ENCODE results near the gene NUP37.

Gene NUP37

DNA sequence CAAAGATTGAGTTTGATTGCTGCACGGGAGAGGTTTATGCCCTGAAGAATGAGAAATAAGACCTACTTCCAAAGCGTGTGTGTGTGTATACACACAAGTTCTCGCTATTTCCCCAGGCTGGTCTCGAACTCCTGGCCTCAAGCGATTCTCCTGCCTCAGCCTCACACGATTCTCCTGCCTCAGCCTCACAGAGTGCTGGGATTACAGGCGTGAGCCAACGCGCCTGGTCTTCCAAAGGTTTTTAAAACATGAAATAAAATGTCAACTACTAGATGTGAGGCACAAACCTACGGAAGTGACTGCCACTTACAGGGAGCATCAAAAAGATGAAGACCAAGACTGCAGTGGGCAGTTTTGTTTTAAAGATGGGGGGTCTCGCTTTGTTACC lies 57.5 kb downstream of the NUP37 start:
- H3K36me3 Mint-ChIP-seq (ENCODE audit: low read depth): peaks cover 29% of the 10 kb centered on the region
- peaks cover 41% of the 10 kb centered on the region for H3K4me1 Mint-ChIP-seq (ENCODE audit: low read depth)
- H3K4me3 Mint-ChIP-seq: peak overlapping the region; percentile 98
- H3K9me3 Mint-ChIP-seq: no peaks in the 10 kb centered on the region
- no peaks in the 10 kb centered on the region for H3K27me3 Mint-ChIP-seq (ENCODE audit: low read depth)
- H3K27ac Mint-ChIP-seq: peak overlapping the region; percentile 100

DNA sequence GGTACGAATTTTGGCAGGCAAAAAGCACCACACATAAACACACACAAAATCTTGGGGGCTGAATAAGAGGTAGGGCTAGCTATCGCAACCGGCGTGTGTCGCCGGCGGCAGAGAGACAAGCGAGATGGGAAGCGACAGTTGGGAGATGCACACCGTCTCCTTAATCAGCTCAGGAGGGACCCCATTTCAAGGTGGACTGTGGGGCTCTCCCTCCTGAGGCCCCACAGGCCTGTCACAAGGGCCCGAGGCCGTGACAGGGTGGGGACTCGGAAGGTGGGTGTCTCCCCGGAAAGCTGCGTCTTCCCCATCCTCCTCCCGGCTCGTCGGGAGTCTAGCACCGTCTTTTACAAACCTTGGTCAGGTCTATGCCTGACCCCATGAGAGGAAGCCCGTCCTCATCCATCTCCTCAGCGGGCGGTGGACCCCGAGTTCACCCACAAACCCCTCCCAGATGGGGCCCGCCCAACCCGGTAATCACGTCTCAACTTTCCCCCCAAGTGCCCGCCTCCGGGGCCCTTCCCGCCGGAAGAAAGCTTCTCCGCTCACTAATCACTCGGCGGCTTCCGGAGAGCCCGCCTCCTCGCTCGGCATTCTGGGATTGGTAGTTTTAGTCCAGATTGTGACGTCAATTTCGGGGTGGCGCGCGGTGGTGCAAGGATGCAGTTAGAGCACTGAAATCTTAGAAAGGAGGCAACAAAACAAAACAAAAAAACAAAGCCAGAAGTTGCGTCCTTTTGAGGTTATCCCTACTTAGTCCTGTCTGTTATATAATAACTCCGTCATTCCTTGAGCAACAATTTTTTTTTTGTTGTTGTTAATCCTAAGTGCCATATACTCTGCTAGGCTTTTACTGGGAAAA lies 58.1 kb downstream of the NUP37 start, which contains the start of gene WASHC3:
Gene WASHC3 (minus strand): TSS at position 432 of the 859 bp plus-strand sequence. CDS start 29 bp downstream, at position 403.
- H3K9me3 Mint-ChIP-seq: no peaks in the 10 kb centered on the region
- H3K27me3 Mint-ChIP-seq (ENCODE audit: low read depth): no peaks in the 10 kb centered on the region
- H3K27ac Mint-ChIP-seq: peak within 1 kb of the TSS; percentile 100
- H3K36me3 Mint-ChIP-seq (ENCODE audit: low read depth): peaks cover 35% of the 10 kb centered on the region
- H3K4me1 Mint-ChIP-seq (ENCODE audit: low read depth): peaks cover 41% of the 10 kb centered on the region
- H3K4me3 Mint-ChIP-seq: peak within 1 kb of the TSS; percentile 98

DNA sequence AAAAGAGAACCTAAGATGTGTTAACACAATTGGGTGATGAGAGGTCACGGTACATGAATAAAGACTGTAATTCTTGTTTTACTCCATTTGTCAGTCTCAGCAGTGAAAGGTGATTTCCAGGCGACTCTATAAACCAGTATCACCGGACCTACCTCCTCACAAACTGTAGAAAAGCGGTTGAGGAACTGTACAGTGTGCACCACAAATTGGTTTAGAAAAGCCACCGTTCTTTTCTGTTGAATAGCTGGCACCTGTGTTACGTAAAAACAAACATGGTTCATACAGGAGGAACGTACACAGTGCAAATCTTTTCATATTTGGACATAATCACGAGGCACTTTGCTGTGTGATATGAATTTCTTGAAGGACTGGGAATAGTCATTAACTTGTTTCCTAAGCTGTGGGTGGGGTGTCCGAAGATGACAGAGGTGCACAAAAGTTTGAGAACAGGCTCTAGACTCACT lies 58.8 kb downstream of the NUP37 start:
- Mint-ChIP-seq H3K27ac (peak overlapping the region; percentile 100), H3K27me3 (ENCODE audit: low read depth) (no peaks in the 10 kb centered on the region), H3K4me1 (ENCODE audit: low read depth) (peaks cover 45% of the 10 kb centered on the region), H3K9me3 (no peaks in the 10 kb centered on the region), H3K36me3 (ENCODE audit: low read depth) (peaks cover 42% of the 10 kb centered on the region), H3K4me3 (peak overlapping the region; percentile 98)

DNA sequence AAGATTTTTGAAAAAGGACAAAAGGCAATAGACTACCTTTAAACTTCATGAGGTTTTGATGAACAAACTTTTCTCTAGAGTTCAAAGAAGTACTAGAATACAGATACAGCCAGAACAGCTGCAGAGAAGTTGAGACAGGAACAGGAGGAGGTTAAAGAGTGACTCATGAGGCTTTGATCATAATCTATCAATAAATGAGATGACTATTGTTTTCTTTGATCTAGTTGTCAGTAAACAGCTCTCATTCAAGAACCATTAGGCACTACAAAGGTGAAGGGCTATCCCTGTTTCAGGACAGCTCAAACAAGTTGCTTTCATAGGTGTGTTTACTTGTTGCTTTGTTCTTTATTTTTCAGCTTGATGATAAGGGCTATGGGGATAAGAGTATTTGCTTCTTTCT lies 60.6 kb downstream of the NUP37 start:
- H3K4me3 Mint-ChIP-seq: peak overlapping the region; percentile 50
- peaks cover 52% of the 10 kb centered on the region for H3K36me3 Mint-ChIP-seq (ENCODE audit: low read depth)
- peak overlapping the region; percentile 62 for H3K27ac Mint-ChIP-seq
- peaks cover 47% of the 10 kb centered on the region for H3K4me1 Mint-ChIP-seq (ENCODE audit: low read depth)
- H3K27me3 Mint-ChIP-seq (ENCODE audit: low read depth): no peaks in the 10 kb centered on the region
- H3K9me3 Mint-ChIP-seq: no peaks in the 10 kb centered on the region

DNA sequence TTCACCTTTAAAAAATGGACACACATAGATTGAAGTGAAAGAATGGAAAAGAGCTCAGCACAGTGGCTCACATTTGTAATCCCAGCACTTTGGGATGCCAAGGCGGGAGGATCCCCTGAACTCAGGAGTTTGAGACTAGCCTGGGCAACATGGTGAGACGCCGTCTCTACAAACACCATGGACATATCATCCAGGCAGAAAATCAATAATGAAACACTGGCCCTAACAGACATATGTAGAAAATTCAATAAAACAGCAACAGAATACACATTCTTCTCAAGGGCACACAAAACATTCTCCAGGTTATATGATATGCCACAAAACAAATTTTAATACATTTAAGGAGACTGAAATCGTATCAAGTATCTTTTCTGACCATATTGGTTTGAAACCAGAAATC lies 65.6 kb downstream of the NUP37 start:
- H3K4me3 Mint-ChIP-seq: no peak overlapping the region
- no peaks in the 10 kb centered on the region for H3K27me3 Mint-ChIP-seq (ENCODE audit: low read depth)
- H3K4me1 Mint-ChIP-seq (ENCODE audit: low read depth): peaks cover 36% of the 10 kb centered on the region
- H3K36me3 Mint-ChIP-seq (ENCODE audit: low read depth): peaks cover 62% of the 10 kb centered on the region
- H3K27ac Mint-ChIP-seq: no peak overlapping the region
- H3K9me3 Mint-ChIP-seq: no peaks in the 10 kb centered on the region

DNA sequence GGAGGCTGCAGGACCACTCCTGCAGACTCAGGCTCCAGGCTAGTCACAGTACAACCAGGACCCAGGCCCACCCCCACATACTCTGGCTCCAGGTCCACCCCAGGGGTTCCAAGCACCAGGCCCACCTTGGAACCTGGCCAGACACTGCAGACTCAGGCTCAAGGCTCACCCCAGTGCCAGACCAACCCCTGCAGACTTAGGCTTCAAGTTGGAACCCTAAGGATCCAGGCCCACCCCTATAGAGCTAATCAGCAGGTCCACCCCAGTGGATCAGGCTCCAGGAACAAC lies 66.9 kb downstream of the NUP37 start:
- no peak overlapping the region for H3K27ac Mint-ChIP-seq
- H3K27me3 Mint-ChIP-seq (ENCODE audit: low read depth): no peaks in the 10 kb centered on the region
- H3K9me3 Mint-ChIP-seq: no peaks in the 10 kb centered on the region
- peaks cover 63% of the 10 kb centered on the region for H3K36me3 Mint-ChIP-seq (ENCODE audit: low read depth)
- H3K4me1 Mint-ChIP-seq (ENCODE audit: low read depth): peaks cover 29% of the 10 kb centered on the region
- no peak overlapping the region for H3K4me3 Mint-ChIP-seq

DNA sequence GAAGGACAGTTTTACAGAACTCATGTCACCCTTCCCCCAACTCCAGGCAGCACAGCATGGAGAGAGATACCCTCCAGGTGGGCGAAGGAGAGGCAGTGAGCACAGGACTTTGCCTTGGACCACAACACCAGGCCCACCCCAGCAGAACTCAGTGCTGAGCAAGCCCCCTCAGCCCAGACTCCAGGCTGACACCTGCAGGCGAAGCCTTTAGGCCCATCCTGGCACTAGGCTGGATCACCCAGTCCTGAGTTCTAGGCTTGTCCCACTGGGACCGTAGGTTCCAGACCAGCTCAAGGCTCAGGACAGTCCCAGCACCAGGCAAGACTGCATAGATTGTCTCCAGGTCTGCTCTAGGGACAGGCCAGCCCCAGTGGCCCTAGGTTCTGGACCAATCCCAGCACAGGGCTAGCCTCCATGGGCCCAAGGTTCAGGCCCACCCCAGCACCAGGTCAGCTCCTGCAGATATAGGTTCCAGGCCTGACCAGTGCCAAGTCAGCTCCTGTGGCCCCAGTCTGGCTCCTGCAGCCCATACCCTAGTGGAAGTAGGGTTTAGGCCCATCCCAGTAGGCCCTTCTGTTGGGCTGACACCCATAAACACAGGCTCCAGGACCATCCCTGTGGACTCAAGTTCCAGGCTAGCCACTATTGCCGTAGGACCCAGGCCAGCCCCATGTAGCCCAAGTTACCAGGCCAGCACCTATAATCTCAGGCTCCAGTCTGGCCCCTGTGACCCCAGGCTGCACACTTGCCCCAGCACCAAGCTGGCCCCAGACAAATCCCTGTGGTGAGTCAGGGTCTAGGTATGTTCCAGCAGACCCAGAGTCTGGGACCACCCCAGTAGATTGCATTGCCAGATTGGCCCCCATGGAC lies 67.5 kb downstream of the NUP37 start:
- Mint-ChIP-seq H3K27me3 (ENCODE audit: low read depth) (no peaks in the 10 kb centered on the region), H3K4me1 (ENCODE audit: low read depth) (peaks cover 27% of the 10 kb centered on the region), H3K9me3 (no peaks in the 10 kb centered on the region), H3K27ac (no peak overlapping the region), H3K4me3 (no peak overlapping the region), H3K36me3 (ENCODE audit: low read depth) (peaks cover 59% of the 10 kb centered on the region)

DNA sequence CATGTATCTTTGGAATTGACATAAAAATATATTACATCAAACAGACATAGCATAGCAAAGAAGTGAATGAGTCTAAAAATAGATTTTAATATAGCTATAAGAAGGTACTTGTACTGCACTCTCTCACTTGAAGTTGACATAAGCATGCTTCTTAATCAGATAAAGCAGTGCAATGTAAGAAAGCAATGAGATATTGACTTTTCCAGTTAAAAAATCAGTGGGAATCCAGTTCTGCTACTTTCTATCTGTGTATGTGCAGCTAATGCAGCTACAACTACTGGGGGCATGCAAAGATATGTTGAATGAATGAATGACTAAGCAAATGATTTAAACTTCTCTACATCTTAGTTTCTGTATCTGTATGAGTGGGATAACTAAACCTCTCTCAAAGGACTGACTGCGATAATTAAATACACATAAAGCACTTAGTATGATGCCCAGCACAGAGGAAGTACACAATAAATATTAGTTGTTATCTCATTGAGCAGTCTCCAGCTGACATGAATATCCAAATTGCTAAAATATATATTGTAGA lies 68.4 kb downstream of the NUP37 start:
- Mint-ChIP-seq H3K9me3 (no peaks in the 10 kb centered on the region), H3K4me3 (no peak overlapping the region), H3K27ac (no peak overlapping the region), H3K27me3 (ENCODE audit: low read depth) (no peaks in the 10 kb centered on the region), H3K36me3 (ENCODE audit: low read depth) (peaks cover 53% of the 10 kb centered on the region), H3K4me1 (ENCODE audit: low read depth) (peaks cover 25% of the 10 kb centered on the region)

DNA sequence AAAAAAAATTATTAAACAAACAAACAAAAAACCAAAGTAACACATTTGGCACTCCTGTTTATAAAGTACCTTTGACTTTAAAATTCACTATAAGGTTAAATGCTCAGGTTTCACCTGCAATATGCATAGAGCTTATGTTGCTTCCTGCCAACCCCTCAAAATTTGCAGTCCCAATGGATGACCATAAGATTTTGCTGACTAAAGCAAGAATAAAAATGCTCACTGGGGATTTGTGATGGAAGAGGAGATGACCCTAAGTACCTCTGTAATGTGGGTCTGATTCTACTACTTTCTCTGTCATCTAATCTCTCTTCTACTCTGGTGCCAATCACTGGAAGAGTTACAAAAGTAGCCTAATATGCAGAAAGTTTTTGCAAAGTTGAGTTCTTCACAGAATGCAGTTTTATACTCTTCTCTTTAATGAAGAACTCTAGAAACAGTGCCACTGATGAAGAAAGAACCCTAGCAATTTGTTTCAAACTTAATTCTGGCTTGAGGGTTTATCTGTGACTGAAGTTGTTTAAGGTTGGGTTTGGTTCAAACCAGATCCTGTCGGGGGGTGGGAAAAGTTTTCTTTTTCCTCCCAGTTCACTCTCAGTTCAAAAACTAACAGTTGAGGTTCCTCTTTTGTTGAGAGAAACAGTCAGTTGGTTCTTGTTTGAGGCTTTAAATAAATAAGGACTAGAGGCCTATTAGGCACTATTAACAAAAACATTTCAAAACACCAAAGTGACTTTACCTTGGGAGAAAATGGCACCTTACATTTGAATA lies 69.1 kb downstream of the NUP37 start:
- peaks cover 47% of the 10 kb centered on the region for H3K36me3 Mint-ChIP-seq (ENCODE audit: low read depth)
- no peak overlapping the region for H3K27ac Mint-ChIP-seq
- H3K27me3 Mint-ChIP-seq (ENCODE audit: low read depth): no peaks in the 10 kb centered on the region
- no peaks in the 10 kb centered on the region for H3K9me3 Mint-ChIP-seq
- H3K4me3 Mint-ChIP-seq: no peak overlapping the region
- H3K4me1 Mint-ChIP-seq (ENCODE audit: low read depth): peaks cover 23% of the 10 kb centered on the region

DNA sequence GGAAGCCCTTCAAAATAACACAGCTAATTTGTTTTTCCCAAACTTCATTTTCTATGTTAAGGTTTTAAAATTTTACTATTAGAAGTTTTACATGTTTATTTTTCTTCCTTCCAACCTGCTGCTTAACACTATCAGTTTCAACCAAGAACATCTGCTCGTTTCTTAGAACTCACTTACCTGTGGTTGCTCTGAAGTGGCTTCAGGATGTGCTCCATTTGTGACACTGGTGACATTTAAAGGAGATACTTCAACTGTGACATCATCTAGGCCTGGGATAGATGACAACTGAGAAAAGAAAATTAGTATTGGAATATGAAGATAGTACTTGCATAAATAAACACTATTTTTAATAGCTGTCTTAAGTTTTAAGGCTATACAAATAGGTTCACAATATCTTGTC lies 76.0 kb downstream of the NUP37 start:
- H3K4me3 Mint-ChIP-seq: peak overlapping the region; percentile 68
- no peaks in the 10 kb centered on the region for H3K9me3 Mint-ChIP-seq
- peaks cover 14% of the 10 kb centered on the region for H3K4me1 Mint-ChIP-seq (ENCODE audit: low read depth)
- H3K36me3 Mint-ChIP-seq (ENCODE audit: low read depth): peaks cover 18% of the 10 kb centered on the region
- H3K27ac Mint-ChIP-seq: peak overlapping the region; percentile 80
- H3K27me3 Mint-ChIP-seq (ENCODE audit: low read depth): no peaks in the 10 kb centered on the region

DNA sequence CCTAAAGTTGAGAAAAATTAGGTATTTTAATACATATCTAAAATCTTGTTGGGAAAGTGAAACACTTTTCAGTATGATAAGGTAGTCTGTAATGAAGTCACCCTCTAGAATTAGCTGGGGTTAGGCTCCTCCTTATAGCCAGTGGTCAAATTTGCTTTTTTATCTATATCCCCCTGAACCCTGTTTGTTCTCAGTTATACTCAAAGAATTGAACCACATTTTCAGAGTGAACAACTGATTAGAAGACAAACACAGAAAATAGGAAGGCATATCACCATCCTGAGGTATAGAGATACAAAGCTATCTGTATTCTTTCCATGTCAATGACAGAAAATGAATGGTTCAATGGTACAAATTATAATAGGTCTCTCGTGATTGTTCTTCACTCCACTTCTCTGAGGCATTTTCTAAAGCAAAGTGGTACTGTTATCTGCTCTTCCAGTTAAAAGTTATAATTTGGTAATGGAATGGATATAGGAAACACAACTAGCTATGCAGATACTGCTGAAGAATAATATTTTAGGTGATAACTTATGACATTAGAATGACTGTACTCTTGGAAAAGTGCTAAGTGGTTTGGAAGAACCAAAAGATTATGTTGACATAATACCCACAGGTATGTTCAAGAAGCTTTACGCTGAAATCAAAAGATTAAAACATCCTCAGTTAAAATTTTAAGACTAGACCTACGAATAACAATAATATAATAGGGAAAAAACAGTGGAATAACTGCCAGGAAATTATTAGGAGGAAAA lies 85.7 kb downstream of the NUP37 start:
- Mint-ChIP-seq H3K36me3 (ENCODE audit: low read depth) (peaks cover 40% of the 10 kb centered on the region), H3K9me3 (no peaks in the 10 kb centered on the region), H3K27ac (no peak overlapping the region), H3K4me3 (no peak overlapping the region), H3K27me3 (ENCODE audit: low read depth) (no peaks in the 10 kb centered on the region), H3K4me1 (ENCODE audit: low read depth) (peaks cover 1% of the 10 kb centered on the region)

DNA sequence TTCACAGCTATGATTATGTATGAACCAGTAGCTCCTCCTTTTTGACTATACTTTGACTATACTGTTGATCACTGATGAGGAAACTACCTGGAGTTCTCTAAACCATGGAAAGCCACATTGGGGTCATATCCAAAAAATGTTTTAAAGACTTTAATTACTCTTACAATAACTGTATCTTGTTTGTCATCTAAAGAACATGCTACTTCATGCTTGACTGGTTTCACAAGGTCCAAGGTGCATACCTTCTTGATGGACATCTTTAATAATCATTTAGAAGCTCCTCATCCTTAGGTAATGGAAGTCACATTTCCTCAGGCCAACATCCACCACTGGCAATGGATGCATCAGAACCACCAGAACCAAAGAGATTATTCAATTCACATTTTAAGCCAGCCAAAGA lies 88.1 kb downstream of the NUP37 start:
- no peak overlapping the region for H3K27ac Mint-ChIP-seq
- no peaks in the 10 kb centered on the region for H3K9me3 Mint-ChIP-seq
- no peaks in the 10 kb centered on the region for H3K27me3 Mint-ChIP-seq (ENCODE audit: low read depth)
- H3K4me1 Mint-ChIP-seq (ENCODE audit: low read depth): no peaks in the 10 kb centered on the region
- no peak overlapping the region for H3K4me3 Mint-ChIP-seq
- H3K36me3 Mint-ChIP-seq (ENCODE audit: low read depth): peaks cover 36% of the 10 kb centered on the region

DNA sequence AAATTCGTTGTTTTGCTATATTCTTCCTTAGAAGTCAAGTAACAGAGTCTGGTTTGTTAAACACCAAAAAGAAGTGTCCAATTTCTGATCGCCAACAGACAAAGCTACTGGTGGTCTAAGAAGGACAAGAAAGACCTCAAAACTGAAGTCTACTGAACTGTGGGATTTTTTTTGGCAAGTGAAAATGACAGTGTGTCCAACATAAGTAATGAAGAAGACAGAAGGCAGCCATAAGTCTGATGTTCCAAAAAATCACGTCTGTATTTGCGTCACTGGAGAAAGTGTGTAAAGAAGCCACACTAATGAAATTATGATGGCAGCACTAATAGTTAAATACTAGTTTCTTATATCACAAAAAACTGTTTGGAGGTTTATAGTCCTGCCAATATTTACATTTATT lies 90.8 kb downstream of the NUP37 start:
- H3K9me3 Mint-ChIP-seq: no peaks in the 10 kb centered on the region
- no peaks in the 10 kb centered on the region for H3K4me1 Mint-ChIP-seq (ENCODE audit: low read depth)
- H3K36me3 Mint-ChIP-seq (ENCODE audit: low read depth): peaks cover 23% of the 10 kb centered on the region
- H3K27ac Mint-ChIP-seq: no peak overlapping the region
- H3K27me3 Mint-ChIP-seq (ENCODE audit: low read depth): no peaks in the 10 kb centered on the region
- no peak overlapping the region for H3K4me3 Mint-ChIP-seq

All from T-helper 1 cell treated with Interleukin-12 subunit alpha and Interleukin-12 subunit beta and Interleukin-4 antibody, amounts not matched to agents 30 μg/mL and 1 μg/mL, for 36 hours (primary cell).